GM12892 (cell line): ENCODE data around the gene ZBTB40.

Source experiments
- POLR2A ChIP-seq: IDR thresholded peaks from 2 replicates; pipeline ENCODE4 v1.6.1; 2011; ENCODE audit warnings: low read depth, low read length, control low read depth
- POLR2AphosphoS5 ChIP-seq: IDR thresholded peaks from 2 replicates; pipeline ENCODE4 v1.6.1; 2011; ENCODE audit warnings: low read depth, low read length, control low read depth

- TF ChIP-seq POLR2A (no peak), POLR2AphosphoS5 (no peak)
These were observed 79.6 kb downstream of the ZBTB40 start for GRCh38 chr1:22531251-22531650.
